SK-N-SH treated with all-trans-retinoic acid at 6 μM for 48 hours (cell line): ENCODE measurements around the gene SIAH1.

Experiments used
- BACH2 ChIP-seq: fragments of 250-450 bp; sonication (Bioruptor Pico); IDR thresholded peaks from 2 replicates; pipeline ENCODE4 v1.9.0; 2021; ENCODE audit warnings: mild to moderate bottlenecking, borderline replicate concordance
- CSDC2 ChIP-seq: fragments of 250-450 bp; sonication (Bioruptor Pico); IDR thresholded peaks from 2 replicates; pipeline ENCODE4 v1.5.0; 2020; ENCODE audit warnings: mild to moderate bottlenecking, moderate library complexity
- GLIS3 ChIP-seq: fragments of 250-450 bp; sonication (Bioruptor Pico); IDR thresholded peaks from 2 replicates; pipeline ENCODE4 v1.5.0; 2020; ENCODE audit warnings: mild to moderate bottlenecking, moderate library complexity
- PPARA ChIP-seq: fragments of 250-450 bp; sonication (Bioruptor Pico); IDR thresholded peaks from 2 replicates; pipeline ENCODE4 v1.5.0; 2020; ENCODE audit warnings: mild to moderate bottlenecking, borderline replicate concordance
- RARB ChIP-seq: fragments of 250-450 bp; sonication (Bioruptor Pico); IDR thresholded peaks from 2 replicates; pipeline ENCODE4 v1.8.0; 2021; ENCODE audit warnings: mild to moderate bottlenecking, moderate library complexity
- TOX ChIP-seq: fragments of 250-450 bp; sonication (Bioruptor Pico); IDR thresholded peaks from 2 replicates; pipeline ENCODE4 v1.8.0; 2021; ENCODE audit warnings: mild to moderate bottlenecking, moderate library complexity, borderline replicate concordance
- ZFP30 ChIP-seq: fragments of 450-650 bp; formaldehyde crosslinking; IDR thresholded peaks from 2 replicates; pipeline ENCODE4 v1.5.0; 2022; ENCODE audit warnings: mild to moderate bottlenecking, moderate library complexity
- ZNF8 ChIP-seq: fragments of 450-650 bp; formaldehyde crosslinking; IDR thresholded peaks from 2 replicates; pipeline ENCODE4 v1.5.0; 2020; ENCODE audit warnings: mild to moderate bottlenecking, moderate library complexity
- TF ChIP-seq, protein P1 (sequence below): fragments of 250-450 bp; sonication (Bioruptor Pico); IDR thresholded peaks from 2 replicates; pipeline ENCODE4 v1.8.0; 2020; ENCODE audit warnings: mild to moderate bottlenecking, moderate library complexity, borderline replicate concordance
- TF ChIP-seq, protein P2 (sequence below): fragments of 250-450 bp; sonication (Bioruptor Pico); IDR thresholded peaks from 2 replicates; pipeline ENCODE4 v1.5.1; 2020; ENCODE audit warnings: low read depth, mild to moderate bottlenecking, moderate library complexity

DNA sequence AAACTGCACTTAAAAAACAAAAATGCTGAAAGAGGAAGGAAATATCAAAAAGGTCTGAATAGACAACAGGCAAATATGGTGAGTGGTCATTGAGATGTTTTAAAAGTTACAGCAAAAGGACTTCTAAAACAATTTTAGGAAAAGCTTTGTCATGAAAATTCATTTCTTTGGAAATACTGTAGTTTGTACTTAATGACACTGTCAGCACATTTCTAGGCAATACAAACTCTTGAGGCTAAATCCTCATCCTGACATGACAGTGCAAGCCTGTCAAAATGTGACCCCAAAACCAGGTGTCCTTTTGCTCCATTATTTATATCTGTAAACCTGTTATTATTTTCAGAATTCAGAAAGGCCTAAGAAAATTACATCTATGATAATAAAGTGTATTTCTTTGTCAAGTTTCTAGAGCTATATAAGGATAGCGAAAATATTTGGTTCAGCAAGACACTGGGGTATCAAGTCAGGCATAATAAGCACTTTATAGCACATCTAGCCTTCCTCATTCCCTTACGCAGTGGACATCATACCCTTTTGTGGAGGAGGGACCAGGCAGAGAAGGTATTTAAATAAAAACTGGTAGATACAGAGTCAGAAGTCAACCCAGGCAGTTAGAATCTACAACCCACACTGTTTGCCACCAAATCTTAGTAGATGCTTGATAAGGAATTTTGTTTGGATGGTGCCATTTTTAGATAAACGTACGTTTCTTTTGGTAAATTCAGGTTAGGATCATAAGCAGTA, 28.4 kb downstream of the SIAH1 start:
- no peak for TF ChIP-seq GLIS3 (CRISPR knock-in tag)
- TF ChIP-seq, protein P1, sequence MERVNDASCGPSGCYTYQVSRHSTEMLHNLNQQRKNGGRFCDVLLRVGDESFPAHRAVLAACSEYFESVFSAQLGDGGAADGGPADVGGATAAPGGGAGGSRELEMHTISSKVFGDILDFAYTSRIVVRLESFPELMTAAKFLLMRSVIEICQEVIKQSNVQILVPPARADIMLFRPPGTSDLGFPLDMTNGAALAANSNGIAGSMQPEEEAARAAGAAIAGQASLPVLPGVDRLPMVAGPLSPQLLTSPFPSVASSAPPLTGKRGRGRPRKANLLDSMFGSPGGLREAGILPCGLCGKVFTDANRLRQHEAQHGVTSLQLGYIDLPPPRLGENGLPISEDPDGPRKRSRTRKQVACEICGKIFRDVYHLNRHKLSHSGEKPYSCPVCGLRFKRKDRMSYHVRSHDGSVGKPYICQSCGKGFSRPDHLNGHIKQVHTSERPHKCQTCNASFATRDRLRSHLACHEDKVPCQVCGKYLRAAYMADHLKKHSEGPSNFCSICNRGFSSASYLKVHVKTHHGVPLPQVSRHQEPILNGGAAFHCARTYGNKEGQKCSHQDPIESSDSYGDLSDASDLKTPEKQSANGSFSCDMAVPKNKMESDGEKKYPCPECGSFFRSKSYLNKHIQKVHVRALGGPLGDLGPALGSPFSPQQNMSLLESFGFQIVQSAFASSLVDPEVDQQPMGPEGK (CRISPR knock-in tag): no peak
- no peak for TF ChIP-seq RARB (CRISPR knock-in tag)
- TF ChIP-seq, protein P2, sequence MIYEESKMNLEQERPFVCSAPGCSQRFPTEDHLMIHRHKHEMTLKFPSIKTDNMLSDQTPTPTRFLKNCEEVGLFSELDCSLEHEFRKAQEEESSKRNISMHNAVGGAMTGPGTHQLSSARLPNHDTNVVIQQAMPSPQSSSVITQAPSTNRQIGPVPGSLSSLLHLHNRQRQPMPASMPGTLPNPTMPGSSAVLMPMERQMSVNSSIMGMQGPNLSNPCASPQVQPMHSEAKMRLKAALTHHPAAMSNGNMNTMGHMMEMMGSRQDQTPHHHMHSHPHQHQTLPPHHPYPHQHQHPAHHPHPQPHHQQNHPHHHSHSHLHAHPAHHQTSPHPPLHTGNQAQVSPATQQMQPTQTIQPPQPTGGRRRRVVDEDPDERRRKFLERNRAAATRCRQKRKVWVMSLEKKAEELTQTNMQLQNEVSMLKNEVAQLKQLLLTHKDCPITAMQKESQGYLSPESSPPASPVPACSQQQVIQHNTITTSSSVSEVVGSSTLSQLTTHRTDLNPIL (CRISPR knock-in tag): no peak
- TF ChIP-seq TOX (CRISPR knock-in tag): no peak
- TF ChIP-seq CSDC2 (CRISPR knock-in tag): no peak
- TF ChIP-seq ZNF8: no peak
- no peak for TF ChIP-seq PPARA (CRISPR knock-in tag)
- TF ChIP-seq BACH2 (CRISPR knock-in tag): no peak
- TF ChIP-seq ZFP30 (CRISPR knock-in tag): no peak
